Occipital lobe (tissue), 2 donors: ENCODE measurements around the gene SERPINB5. TPM values are rescaled to one million over a fixed set of nuclear protein-coding genes. Genes with fewer than 3 reads are reported as not detected.
A peak's percentile ranks its signal among the peaks of the same experiment; 100 is the strongest.
"Not testable (repeated sequence)": the region's sequence is repeated elsewhere in the genome, so short reads cannot be mapped to it uniquely, and the experiment has no call there.

ENCODE experiments used
- DNase-seq: peaks from one replicate; lab custom pipeline; 2025; lab: John Stamatoyannopoulos, UW
- total RNA-seq: library from RNA; depleted of rRNA; stranded (reverse); fragments of >200 nt; gene quantifications from one replicate; pipeline ENCODE4 v1.2.3, GENCODE V29; 2014

SERPINB5 gene, protein sequence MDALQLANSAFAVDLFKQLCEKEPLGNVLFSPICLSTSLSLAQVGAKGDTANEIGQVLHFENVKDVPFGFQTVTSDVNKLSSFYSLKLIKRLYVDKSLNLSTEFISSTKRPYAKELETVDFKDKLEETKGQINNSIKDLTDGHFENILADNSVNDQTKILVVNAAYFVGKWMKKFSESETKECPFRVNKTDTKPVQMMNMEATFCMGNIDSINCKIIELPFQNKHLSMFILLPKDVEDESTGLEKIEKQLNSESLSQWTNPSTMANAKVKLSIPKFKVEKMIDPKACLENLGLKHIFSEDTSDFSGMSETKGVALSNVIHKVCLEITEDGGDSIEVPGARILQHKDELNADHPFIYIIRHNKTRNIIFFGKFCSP
- not detected for total RNA-seq

DNA sequence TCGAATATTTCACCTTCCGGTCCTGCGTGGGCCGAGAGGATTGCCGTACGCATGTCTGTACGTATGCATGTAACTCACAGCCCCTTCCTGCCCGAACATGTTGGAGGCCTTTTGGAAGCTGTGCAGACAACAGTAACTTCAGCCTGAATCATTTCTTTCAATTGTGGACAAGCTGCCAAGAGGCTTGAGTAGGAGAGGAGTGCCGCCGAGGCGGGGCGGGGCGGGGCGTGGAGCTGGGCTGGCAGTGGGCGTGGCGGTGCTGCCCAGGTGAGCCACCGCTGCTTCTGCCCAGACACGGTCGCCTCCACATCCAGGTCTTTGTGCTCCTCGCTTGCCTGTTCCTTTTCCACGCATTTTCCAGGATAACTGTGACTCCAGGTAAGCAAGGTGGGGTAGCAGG, at the start of gene SERPINB5:
Gene SERPINB5 (plus strand): TSS at position 291 of the 400 bp plus-strand sequence. CDS start 7,471 bp downstream, outside the sequence.
- no peak for DNase-seq

DNA sequence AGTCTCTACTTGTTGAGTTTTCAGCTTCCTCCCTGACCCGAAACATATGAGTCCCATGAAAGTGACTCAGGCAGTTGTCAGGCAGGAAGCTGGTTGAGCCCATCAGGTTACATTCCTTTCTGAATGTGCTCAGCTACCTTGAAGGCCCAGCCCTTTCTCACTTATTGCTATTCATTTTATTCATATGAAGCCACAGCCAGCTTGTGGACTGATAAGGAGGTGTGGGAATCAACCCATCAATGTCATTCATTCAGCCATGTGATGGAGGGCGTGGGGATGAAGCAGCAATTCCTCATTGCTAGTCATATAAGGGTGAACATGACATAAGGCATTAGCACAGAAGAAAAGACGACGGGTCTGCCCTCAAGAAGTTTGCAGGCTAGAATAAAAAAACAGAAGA, 49.2 kb upstream of the SERPINB5 start:
- DNase-seq: no peak

DNA sequence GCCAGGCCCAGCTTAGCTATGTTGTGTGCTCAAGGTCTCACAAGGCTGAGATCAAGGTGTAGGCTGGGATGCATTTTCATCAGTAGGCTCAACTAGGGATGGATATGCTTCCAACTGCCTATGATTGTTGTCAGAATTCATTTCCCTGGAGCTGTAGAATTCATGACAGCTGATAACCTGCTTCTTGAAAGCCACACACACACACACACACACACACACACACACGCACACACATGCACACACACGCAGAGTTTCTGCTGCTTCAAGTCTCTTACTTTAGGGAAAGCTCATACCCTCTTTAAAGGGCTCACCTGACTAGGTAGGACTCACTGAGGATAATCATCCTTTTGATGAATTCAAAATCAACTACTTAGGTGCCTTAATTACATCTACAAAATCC, 46.2 kb upstream of the SERPINB5 start:
- DNase-seq: no peak

DNA sequence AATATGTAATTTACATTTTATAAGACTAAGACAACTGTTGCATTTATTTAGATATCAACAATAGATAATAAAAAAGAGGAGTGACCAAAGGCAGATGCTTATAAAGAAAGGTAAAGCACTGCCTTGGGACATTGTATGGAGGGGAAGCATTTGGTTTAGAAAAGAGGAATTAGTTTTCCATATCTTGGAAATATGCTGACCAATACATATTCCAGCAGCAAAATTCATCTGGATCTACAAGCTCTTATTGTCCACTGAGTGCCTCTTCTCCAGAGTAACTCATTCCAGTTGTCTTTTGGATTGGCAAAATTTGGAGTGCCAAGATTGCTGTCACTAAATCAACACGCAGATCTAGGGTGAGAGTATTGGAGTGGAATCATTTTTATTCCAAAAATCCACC, 45.6 kb upstream of the SERPINB5 start:
- no peak for DNase-seq

DNA sequence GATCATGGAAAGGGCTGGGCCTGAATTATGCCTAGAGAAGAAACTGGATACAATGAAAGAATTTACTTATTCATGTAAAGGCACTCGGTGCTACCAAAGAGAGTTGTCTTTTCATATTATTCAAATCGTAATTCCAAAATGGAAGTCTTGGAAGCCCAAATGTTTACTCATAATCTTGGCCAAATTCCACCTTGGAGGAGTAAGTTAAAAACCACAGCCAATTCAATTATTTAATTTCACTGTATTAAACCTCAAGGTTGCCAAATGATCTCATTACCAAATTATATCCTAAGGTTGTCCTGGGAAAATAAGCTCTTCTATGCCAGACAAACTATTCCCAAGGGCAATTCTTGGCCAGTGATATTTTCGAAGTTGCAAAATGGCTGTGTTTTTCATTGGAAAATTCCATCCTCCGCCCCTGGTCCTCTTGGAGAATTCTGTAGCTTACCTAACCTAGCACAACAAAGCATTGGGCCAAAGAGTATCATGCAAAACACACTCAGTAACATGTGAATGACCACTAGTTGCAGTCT, 43.4 kb upstream of the SERPINB5 start:
- DNase-seq: no peak

DNA sequence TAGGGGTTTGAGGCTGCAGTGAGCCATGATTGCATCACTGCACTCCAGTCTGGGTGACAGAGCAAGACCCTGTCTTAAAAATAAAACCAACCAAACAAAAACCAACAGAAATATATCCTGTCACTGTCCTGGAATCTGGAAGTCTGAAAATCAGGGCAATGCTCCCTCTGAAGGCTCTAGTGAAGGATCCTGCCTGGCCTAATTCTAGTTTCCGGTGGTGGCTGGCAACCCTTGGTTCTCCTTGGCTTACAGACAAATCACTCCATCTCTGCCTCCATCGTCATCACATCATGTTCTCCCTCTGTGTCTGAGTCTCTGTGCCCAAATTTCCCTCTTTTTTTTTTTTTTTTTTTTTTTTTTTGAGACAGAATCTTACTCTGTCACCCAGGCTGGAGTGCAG, 38.6 kb upstream of the SERPINB5 start:
- DNase-seq: no peak

DNA sequence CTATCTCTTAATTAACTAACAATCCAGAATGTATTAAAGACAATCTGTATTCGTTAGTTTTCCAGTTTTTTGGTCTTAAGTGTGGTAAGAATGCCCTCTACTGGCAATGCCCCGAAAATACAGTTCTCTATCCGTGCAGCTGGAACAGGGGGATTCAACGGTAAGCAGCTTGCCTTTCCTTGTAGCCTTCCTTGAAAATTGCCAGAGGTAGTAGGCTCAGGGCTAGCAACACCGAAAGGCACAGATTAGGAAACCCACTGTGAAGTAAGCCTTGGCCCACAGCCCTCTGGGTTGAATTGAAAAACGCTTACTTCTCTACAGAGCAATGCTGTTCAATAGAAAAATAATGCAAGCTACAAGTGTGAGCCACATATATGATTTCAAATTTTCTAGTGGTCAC, 37.4 kb upstream of the SERPINB5 start:
- DNase-seq: peak; percentile 8

DNA sequence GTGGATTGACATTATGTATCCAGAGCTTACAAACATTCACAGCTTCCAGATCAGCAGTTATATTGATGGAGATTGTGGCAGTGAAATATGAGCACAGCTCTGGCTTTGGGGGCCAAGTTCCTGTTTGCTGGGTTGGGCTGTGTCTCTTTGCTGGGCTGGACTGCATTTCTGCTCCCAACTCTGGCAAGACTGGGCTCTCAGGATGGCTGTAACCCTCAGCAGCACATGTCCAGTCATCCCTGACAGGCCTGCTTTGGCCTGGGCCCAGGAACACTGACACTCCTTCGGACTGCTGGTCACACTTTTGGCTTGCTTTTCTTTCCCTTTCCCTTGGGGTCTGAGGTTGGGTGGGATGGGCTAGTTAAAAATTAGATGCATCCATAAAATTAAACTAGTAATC, 36.5 kb upstream of the SERPINB5 start:
- no peak for DNase-seq

DNA sequence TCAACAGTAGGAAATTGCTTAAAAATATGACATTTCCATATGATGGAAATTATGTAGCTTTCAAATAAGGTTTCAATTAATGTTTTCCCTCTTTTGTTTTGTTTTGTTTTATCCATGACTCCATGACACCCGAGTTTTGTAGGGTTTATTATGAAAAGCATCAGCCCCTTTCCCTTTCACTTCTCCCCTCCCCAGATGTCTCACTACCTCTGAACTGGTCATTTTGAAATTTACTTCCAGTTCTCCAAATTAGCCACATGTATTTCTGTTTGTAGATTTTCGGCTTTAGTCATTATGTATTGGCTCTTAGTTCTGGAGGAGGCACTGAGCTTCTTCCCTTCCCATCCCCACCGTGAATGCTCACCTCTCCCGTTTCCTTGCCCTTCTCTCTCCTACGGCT, 35.9 kb upstream of the SERPINB5 start:
- no peak for DNase-seq

DNA sequence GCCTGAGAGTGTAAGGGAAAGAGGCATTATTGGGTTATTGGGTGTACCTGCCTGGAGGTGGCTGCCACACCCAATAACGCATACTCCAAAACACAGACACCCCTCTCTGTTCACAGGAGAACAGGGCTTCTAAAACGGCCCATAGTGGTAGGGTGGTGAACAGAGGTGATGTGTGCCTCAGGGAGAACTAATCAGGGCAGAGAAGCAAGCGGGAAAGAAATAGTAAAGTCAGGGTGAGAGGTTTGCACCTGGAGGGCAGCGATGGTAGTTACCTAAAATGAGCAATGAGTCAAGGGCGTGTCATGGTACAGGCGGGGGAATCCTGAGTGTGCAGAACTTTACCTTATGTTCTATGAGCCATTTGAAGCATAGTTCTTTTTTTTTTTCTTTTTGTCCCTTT, 32.9 kb upstream of the SERPINB5 start:
- DNase-seq: no peak

DNA sequence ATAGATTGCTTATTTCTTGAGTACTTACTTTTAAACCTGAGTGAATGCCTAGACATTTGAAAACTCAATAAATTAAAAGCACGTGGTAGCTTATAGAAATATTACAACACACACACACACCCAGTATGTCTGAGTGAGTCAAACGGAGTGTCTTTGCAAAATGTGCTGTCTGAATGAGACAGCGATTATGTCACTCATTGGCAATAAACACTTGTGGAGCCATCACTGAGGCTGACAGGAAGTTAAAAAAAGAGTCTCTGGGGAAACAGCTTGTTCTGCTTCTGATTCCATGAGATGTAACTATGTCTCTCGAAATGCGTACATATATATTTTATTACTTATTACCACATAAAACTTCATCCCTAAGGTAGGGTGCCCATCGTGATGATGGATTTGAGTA, 32.2 kb upstream of the SERPINB5 start:
- DNase-seq: no peak

DNA sequence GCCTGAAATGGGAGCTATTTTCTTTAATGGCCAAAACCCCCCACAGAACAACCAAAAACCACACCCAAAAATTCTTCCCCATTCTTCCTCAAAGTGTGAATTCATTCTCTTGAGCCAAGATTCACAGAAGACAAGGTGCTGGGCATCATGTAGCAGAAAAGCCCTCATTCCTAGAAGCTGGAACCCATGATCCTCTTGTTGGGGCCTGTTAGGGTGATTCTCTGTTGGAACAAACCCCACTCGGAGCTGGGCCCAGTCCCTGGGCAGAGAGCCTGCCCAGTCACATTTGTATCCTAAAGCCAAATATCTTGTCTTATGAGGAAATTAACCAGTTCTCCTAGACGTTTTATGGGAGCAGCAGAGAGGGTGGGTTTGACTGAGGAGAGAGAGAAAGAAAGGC, 31.7 kb upstream of the SERPINB5 start:
- DNase-seq: no peak

DNA sequence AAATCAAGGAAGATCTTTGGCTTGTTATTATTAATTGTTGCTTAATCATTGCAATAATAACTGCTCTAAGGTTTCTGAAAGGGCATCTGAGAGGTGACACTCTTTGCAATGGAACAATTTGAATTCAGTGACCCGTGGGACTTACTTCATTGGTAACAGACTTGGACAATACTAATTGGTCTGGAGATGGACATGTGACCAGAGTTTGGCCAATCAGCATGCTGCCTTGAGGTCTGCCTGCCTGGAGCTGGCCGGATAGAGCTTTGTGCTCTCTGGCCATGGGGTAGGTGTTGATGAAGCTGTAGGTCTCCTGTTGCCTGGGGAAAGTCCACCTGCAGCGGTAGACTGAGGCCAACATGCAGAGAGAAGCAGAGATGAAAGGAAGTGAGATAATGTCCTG, 30.5 kb upstream of the SERPINB5 start:
- no peak for DNase-seq

DNA sequence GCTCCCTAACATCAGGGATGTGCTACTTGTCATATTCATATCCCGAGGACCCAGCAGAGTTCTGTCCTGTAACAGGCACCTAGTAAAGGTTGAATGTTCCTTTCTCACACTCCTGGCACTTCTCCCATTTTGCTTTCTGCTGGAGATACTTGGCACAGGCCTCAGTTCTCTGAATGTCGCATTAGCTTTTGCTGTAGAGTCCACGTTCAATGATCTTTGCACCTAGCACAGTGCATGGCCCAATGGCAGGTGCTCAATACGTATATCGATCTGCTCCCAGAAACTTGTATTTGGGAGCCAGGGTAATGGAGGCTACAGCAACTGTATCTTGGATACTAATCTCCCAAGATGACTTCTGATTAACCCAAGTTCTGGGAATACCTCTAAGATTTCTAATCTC, 29.7 kb upstream of the SERPINB5 start:
- DNase-seq: no peak

DNA sequence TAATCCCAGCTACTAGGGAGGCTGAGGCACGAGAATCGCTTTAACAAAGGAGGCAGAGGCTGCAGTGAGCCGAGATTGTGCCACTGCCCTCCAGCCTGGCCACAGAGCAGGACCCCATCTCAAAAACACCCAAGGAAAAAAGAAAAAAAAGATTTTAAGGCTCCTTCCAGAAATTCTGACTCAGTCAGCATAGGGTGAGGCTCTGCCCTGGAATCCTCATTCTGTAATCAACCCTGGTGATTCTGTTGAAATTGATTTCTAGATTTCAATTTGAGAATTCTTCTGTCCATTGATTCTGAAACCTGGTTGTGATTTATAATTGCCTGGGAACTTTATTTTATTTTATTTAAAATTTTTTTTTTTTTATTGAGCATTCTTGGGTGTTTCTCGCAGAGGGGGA, 27.3 kb upstream of the SERPINB5 start:
- DNase-seq: no peak

DNA sequence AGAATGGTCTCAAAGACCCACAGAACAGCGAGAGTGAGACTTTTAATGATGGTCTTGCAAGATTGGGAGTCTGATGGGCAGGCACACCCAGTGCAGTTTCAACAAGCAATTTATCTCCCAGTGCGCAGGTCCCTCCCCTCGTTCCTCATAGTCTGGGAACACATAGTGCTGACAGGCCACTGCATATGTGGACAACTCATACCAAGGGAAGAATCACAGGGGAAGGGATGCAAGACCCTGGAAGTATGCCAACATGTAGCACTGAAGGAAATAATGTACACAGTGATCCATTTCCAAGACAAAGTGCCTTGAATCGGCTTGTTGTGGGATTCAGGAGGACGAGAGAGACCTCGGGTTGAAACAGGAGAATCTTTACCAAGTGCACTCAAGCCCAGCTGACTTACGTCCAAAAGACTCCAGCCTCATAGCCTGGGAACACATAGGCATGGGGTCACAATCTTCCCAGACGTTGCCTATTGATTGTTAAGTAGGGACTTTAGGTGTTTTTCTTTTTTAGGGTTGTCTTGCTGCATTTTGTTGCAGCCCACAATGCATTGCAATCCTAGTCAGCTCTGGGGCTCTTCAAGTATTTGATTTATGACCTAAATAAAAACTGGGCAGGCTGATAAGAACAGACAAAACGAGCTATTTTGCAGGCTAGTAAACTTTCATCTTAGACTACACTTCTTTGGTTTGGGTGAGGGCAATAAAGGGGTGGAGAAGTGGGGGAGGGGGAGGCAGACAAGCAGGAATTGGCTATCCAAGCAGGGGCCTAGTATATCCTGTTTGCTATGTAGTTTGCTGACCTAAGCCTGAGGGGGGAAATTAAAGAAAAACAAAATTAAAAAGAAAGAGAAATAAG, 24.7 kb upstream of the SERPINB5 start:
- no peak for DNase-seq

DNA sequence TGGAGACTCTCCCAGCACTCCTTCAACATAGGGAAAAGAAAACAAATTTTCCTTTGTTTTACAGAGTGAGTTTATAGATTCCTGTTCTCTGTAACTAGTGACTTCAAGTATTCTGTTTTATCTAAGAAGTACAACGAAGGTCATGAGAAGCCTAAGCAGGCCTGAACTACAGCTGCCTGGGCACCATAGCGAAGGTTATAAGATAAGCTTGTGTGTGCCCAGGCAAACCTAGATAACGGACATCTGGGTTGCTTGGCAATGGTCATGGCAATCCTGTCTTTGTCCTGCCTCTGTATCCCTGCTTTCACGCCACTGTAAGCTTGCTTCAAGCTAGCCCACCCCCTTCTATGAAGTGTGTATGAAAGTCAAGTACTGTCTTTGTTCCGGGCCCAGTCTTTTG, 24.0 kb upstream of the SERPINB5 start:
- DNase-seq: not testable (repeated sequence)

DNA sequence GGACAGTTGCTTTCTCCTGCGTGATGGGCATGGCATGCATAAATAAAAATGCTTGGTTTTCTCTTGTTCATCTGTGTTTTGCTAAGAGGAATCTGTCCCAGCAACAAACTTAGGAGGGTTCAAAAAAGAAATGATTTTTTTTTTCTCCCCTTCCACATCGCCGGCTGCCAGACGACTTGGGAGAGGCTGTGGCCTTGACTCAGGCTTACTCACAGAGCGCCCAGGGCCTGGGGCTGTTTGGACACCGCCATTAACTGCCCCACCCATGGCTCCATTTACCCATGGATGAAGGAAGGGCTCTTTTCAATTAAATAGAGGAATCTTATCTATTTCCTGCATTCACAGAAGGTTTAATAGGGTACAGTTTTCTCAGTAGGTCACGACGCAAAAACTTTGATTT, 22.3 kb upstream of the SERPINB5 start:
- DNase-seq: no peak

DNA sequence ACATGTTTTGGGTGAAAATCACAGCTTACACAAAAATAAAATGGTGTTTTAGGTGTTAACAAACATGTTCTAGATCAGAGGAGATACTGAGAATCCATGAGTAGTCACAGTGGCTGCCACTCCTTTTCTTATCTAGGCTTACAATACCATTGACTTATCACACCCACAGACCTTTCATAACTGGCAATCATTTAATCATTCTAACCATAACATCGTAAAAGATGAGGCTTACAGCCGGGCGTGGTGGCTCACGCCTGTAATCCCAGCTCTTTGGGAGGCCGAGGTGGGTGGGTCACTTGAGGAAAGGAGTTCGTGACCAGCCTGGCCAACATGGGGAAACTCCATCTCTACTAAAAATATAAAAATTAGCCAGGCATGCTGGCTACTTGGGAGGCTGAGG, 18.8 kb upstream of the SERPINB5 start:
- DNase-seq: no peak

DNA sequence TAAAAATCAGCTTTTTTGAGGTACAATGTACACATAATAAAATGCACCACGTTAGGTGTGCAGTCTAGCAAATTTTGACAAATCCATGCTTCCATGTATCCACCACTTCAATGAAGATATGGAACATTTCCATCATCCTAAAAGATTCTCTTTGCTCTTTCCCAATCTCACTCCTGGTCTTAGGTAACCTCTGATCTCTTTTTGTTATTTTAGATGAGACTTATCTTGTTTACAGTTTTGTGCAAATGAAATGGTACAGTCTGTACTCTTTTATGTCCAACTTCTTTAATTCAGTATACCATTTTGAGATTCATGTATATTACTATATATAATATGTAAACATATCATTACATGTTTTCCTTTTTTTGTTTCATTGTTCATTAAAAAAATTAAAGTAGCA, 16.3 kb upstream of the SERPINB5 start:
- no peak for DNase-seq

DNA sequence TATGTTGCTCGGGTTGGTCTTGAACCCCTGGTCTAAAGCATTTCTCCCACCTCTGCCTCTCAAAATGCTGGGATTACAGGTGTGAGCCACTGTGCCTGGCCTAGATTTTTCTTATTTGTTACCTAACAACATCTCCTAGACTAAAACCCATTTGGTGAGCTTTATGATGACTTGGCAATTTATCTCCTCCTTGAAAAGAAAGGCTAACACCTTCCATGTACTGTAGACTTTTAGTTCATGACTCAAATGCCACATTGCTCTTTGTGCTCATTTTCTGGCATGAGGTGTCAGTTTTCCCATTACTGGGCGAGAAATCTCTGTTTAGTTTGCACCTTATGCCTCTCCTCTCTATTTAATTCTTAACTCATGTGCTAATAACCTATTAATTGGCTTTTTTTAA, 12.3 kb upstream of the SERPINB5 start:
- no peak for DNase-seq

DNA sequence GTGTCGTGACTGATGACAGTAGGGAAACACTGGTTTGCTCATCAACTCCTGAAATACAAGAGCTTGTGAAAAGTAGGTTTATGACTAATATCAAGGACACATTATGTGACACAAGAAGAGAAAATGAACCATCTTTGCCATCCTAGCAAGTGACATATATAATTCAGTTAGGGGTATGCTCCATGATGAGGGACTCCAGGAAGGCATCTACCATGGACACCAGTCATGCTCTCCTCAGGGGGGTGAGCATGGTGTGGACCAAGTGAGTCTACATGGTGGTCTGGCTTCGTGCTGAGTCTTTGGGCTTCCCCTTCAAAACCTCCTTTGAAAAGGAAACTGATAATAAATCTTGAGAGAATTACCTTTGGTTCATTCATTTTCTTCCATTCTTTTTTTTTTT, 11.7 kb upstream of the SERPINB5 start:
- DNase-seq: no peak

DNA sequence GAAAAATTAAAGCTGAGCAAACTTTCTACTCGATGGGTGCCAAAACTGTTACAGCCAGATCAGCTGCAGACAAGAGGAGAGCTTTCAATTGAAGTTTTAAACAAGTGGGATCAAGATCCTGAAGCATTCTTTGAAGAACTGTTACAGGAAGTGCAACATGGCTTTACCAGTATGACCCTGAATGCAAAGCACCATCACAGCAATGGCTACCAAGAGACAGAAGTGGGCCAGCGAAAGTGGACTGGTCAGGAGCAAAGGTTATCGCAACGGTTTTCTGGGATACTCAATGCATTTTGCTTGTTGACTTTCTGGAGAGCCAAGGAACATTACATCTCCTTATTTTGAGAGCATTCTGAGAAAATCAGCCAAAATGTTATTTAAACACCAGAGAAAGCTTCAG, 9.1 kb upstream of the SERPINB5 start:
- DNase-seq: no peak
